SH-SY5Y (cell line): ENCODE measurements around the gene MOV10L1.

Source experiments
- GATA2 ChIP-seq: IDR thresholded peaks from 2 replicates; pipeline ENCODE4 v1.6.1; 2011; ENCODE audit warnings: mild to moderate bottlenecking, low read depth, low read length
- GATA3 ChIP-seq: IDR thresholded peaks from 2 replicates; pipeline ENCODE4 v1.6.1; 2011; ENCODE audit warnings: low read depth, mild to moderate bottlenecking, low read length, moderate library complexity

DNA sequence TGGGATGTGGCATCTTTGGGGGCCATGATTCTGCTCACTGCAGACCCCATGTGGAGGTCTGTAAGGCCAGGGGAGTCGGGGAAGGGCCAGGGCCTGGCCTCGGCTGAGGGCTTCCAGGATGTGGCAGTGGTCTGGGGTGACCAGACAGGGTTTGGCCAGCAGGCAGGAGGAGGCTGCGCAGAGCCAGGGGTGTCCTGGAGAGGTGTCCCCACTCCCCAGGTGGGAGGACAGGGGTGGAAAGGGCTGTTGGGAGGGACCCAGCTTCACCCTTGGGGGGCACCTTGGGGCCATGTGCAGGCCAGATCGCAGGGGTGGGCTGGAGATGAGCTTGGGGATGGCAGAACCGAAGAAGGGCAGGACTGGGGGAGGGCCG is 84.2 kb downstream of the MOV10L1 start:
- TF ChIP-seq GATA2 (no peak), GATA3 (no peak)
